GM23248 (cell line): ENCODE measurements around the gene CAMSAP3.

ENCODE experiments used
- EZH2 ChIP-seq: fragments of 200-600 bp; sonication (generic); IDR thresholded peaks from 2 replicates; pipeline ENCODE4 v1.6.1; 2018; ENCODE audit warnings: antibody characterized with exemption, mild to moderate bottlenecking; ENCODE audit not compliant: insufficient read depth, poor library complexity, severe bottlenecking
- EZH2phosphoT487 ChIP-seq: fragments of 200-600 bp; sonication (generic); IDR thresholded peaks from 2 replicates; pipeline ENCODE4 v1.6.1; 2018; ENCODE audit warnings: antibody characterized with exemption, moderate library complexity, mild to moderate bottlenecking, low read depth; ENCODE audit not compliant: insufficient read depth

DNA sequence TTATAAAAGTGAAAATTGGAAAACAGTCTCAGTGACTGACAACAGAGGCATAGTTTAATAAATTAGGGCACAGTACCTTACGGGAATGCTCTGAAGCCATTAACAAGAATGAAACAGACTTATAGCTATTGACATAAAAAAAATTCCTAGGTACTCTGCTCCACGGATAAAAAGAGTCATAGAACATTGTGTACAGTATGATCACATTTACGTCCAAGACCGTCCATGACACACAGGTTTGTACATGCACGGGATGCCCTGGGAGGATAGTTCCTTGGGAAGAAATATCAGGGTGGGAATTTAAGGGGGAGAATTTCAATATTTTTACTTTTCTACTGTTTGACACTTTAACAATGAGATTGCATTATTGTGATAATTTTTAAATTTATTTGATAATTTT, 24.9 kb upstream of the CAMSAP3 start:
- TF ChIP-seq EZH2 (no peak), EZH2phosphoT487 (no peak)
